OCI-LY1 (cell line): Measurements from ENCODE around the gene P4HA1.

Source experiments
- EZH2 ChIP-seq: fragments of 200-600 bp; sonication (generic), shearing (Covaris generic); IDR thresholded peaks from 2 replicates; pipeline ENCODE4 v1.8.0; 2017; ENCODE audit warnings: borderline replicate concordance, mixed run types, mild to moderate bottlenecking, antibody characterized with exemption, low read length, moderate library complexity, mixed read lengths
- TF ChIP-seq, protein P1 (sequence below): fragments of 200-600 bp; sonication (generic), shearing (Covaris generic); IDR thresholded peaks from 2 replicates; pipeline ENCODE4 v1.5.1; 2017; ENCODE audit warnings: mild to moderate bottlenecking, antibody characterized with exemption, low read length, moderate library complexity, mixed read lengths

DNA sequence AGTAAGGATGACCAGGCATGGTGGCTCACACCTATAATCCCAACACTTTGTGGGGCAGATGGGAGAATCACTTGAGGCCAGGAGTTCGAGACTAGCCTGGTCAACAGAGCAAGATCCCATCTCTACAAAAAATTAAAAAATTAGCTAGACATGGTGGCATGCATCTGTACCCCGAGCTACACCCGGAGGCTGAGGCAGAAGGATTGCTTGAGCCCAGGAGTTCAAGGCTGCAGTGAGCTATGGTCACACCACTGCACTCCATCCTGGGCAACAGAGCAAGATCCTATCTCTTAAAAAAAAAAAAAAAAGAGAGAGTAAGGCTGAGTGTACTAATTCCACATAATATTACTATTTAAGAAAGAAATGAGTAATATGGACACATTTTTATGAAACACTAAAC is 3.8 kb downstream of the P4HA1 start:
- TF ChIP-seq, protein P1, sequence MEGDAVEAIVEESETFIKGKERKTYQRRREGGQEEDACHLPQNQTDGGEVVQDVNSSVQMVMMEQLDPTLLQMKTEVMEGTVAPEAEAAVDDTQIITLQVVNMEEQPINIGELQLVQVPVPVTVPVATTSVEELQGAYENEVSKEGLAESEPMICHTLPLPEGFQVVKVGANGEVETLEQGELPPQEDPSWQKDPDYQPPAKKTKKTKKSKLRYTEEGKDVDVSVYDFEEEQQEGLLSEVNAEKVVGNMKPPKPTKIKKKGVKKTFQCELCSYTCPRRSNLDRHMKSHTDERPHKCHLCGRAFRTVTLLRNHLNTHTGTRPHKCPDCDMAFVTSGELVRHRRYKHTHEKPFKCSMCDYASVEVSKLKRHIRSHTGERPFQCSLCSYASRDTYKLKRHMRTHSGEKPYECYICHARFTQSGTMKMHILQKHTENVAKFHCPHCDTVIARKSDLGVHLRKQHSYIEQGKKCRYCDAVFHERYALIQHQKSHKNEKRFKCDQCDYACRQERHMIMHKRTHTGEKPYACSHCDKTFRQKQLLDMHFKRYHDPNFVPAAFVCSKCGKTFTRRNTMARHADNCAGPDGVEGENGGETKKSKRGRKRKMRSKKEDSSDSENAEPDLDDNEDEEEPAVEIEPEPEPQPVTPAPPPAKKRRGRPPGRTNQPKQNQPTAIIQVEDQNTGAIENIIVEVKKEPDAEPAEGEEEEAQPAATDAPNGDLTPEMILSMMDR = no peak
- TF ChIP-seq EZH2 = no peak
